HL-60 (cell line): Measurements from ENCODE around the gene NEK9.

Experiments used
- DNase-seq, 2 experiments: peaks; one replicate each; pipeline ENCODE4 v3.0.0-alpha.2; 2010 to 2020; ENCODE audit warnings: low read depth in 1 of 2, low spot score in 1 of 2
- H3K27ac ChIP-seq: fragments of 250-450 bp; sonication (Bioruptor Pico); replicated peaks from 2 replicates; pipeline ENCODE4 v1.5.1; 2020; ENCODE audit warnings: mild to moderate bottlenecking, moderate library complexity
- H3K27me3 ChIP-seq: fragments of 250-450 bp; sonication (Bioruptor Pico); 2 replicates; pipeline ENCODE4 v1.5.1; 2021; ENCODE audit warnings: mild to moderate bottlenecking, moderate library complexity; ENCODE audit not compliant: insufficient read depth, poor library complexity, severe bottlenecking
- H3K4me3 ChIP-seq: replicated peaks from 2 replicates; pipeline ENCODE4 v1.5.1; 2011; ENCODE audit warnings: mild to moderate bottlenecking, control low read depth, low read length; ENCODE audit not compliant: insufficient read depth
- GABPA ChIP-seq: IDR thresholded peaks from 2 replicates; pipeline ENCODE4 v1.6.1; 2012; ENCODE audit warnings: low read depth
- POLR2AphosphoS5 ChIP-seq: IDR thresholded peaks from 2 replicates; pipeline ENCODE4 v1.6.1; 2012; ENCODE audit warnings: low read depth
- SPI1 ChIP-seq: IDR thresholded peaks from 2 replicates; pipeline ENCODE4 v1.6.1; 2012; ENCODE audit warnings: low read depth, mild to moderate bottlenecking, borderline replicate concordance
- TF ChIP-seq, protein P1 (sequence below): IDR thresholded peaks from one replicate; pipeline ENCODE4 v1.5.1; 2011; ENCODE audit warnings: low read length, control low read depth, inconsistent platforms; ENCODE audit not compliant: insufficient read depth
- TF ChIP-seq, protein P2 (sequence below): IDR thresholded peaks from 2 replicates; pipeline ENCODE4 v1.6.1; 2012; ENCODE audit warnings: low read depth; ENCODE audit not compliant: insufficient replicate concordance

Gene NEK9

DNA sequence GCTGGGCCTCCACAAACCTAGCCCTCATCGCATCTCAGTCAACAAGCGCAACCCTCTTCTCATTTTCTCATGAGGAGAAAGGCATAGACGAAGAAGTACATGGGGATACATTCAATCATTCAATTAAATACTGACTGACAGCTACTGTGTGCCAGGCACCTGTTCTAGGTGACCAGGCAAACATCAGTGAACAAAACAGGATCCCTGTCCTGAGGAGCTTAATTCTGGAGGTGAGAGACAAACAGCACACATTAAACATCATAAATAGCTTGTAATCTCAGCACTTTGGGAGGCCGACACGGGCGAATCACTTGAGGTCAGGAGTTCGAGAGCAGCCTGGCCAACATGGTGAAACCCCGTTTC lies 62.7 kb downstream of the NEK9 start:
- Histone ChIP-seq H3K4me3 (peak overlapping the region; percentile 68), H3K27me3 (no peaks in the 10 kb centered on the region), H3K27ac (peak overlapping the region; percentile 77)
- DNase-seq = no peak
- no peak for TF ChIP-seq GABPA
- TF ChIP-seq, protein P1, sequence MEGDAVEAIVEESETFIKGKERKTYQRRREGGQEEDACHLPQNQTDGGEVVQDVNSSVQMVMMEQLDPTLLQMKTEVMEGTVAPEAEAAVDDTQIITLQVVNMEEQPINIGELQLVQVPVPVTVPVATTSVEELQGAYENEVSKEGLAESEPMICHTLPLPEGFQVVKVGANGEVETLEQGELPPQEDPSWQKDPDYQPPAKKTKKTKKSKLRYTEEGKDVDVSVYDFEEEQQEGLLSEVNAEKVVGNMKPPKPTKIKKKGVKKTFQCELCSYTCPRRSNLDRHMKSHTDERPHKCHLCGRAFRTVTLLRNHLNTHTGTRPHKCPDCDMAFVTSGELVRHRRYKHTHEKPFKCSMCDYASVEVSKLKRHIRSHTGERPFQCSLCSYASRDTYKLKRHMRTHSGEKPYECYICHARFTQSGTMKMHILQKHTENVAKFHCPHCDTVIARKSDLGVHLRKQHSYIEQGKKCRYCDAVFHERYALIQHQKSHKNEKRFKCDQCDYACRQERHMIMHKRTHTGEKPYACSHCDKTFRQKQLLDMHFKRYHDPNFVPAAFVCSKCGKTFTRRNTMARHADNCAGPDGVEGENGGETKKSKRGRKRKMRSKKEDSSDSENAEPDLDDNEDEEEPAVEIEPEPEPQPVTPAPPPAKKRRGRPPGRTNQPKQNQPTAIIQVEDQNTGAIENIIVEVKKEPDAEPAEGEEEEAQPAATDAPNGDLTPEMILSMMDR = no peak
- TF ChIP-seq, protein P2, sequence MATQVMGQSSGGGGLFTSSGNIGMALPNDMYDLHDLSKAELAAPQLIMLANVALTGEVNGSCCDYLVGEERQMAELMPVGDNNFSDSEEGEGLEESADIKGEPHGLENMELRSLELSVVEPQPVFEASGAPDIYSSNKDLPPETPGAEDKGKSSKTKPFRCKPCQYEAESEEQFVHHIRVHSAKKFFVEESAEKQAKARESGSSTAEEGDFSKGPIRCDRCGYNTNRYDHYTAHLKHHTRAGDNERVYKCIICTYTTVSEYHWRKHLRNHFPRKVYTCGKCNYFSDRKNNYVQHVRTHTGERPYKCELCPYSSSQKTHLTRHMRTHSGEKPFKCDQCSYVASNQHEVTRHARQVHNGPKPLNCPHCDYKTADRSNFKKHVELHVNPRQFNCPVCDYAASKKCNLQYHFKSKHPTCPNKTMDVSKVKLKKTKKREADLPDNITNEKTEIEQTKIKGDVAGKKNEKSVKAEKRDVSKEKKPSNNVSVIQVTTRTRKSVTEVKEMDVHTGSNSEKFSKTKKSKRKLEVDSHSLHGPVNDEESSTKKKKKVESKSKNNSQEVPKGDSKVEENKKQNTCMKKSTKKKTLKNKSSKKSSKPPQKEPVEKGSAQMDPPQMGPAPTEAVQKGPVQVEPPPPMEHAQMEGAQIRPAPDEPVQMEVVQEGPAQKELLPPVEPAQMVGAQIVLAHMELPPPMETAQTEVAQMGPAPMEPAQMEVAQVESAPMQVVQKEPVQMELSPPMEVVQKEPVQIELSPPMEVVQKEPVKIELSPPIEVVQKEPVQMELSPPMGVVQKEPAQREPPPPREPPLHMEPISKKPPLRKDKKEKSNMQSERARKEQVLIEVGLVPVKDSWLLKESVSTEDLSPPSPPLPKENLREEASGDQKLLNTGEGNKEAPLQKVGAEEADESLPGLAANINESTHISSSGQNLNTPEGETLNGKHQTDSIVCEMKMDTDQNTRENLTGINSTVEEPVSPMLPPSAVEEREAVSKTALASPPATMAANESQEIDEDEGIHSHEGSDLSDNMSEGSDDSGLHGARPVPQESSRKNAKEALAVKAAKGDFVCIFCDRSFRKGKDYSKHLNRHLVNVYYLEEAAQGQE = no peak
- no peak for TF ChIP-seq POLR2AphosphoS5
- no peak for TF ChIP-seq SPI1

DNA sequence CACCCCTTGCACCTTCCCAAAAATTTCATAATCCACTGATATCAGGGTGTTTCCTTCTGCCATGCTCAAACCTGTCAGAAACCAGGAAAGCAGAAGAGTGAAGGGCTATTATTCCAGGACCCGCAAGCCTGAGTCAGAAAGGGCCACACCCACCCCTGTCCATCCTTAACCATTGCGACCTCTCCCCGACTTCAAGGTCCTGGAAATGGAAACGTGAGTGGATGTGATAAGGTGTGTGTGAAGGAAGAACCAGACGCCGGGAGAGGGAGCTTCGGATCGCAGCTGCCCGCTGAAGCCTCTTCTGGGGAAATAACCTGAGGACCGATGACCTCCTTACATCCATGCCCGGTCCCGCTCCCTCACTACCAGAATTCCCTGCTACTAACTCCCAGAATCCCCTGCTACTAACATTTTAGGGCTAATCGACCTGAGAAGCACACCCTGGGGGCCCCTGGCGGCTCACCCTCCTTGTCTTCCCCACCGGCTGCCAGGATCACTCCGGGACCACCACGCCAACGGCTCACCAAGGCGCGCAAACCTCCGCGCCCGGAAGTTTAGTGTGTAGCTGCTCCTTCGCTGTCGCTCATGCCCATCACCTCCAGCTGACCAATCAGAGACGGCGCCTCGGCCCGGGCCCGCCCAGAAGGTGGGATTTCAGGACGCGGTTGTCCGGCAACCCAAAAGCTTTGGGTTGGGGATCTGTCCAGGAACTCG lies 63.2 kb downstream of the NEK9 start, which contains the start of gene ACYP1:
Gene ACYP1 (minus strand): TSS at position 534 of the 714 bp plus-strand sequence. CDS start 471 bp downstream, at position 63.
- TF ChIP-seq POLR2AphosphoS5 (no peak), SPI1 (no peak), GABPA (peak; percentile 27; the same call in 1 of the 2 replicates)
- TF ChIP-seq, protein P2 = no peak
- TF ChIP-seq, protein P1 = no peak
- Histone ChIP-seq H3K27me3 (no peaks in the 10 kb centered on the region), H3K27ac (peak within 1 kb of the TSS; percentile 77), H3K4me3 (peak within 1 kb of the TSS; percentile 68)
- peak; percentile 57 to 87 for DNase-seq

DNA sequence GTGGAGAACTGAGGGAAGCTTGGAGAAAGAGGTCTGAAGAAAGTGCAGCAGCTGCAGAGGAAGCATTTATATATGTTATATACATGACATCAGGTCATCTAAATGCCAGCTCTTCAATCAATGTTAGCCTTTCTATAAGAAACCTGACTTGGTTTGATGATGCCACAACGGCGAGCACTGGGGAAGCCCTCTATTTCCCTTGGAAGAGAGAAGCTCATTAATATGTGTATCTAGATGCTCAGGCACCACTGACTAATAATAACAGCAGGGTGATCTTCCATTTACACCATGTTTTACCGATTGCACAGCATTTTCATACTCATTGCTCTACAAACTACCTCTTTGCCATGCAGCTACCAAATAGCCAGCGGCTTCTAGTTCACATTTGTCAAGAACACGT lies 63.8 kb downstream of the NEK9 start:
- Histone ChIP-seq H3K27ac (no peak overlapping the region), H3K4me3 (peak overlapping the region; percentile 68), H3K27me3 (no peaks in the 10 kb centered on the region)
- TF ChIP-seq GABPA = no peak
- no peak for TF ChIP-seq POLR2AphosphoS5
- no peak for TF ChIP-seq SPI1
- TF ChIP-seq, protein P1 = no peak
- TF ChIP-seq, protein P2 = no peak
- no peak for DNase-seq
